ENCODE measurements around the gene YDJC.

The YDJC gene

DNA sequence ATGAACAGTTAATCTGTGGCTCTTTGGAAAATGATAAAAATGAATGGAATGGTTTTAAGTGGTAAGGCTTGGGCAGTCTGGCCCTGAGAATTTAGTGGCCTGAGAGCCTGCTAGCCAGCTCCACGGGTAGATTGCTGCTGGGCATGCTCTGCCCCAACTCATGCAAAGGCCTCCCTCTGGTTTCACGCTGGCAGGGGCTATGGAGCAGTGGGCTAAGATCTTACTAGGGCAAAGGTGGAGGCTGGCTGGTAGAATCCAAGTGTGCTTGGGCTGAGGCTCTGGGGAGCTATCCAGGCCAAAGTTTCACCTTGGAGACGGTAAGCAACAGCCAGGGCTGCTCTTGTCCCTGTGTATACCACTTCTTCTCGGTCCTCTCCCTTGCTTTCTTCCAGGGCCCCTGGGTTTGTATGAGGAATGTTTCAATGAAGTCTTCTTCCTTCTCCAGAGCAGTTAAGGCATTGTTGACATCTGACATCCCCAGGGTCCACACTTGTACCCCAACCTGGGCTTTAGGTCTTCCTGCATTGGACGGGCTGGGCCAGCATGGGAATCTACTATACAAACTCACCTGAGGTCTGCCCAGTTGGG, 34.9 kb downstream of the YDJC start:
- no peak overlapping the region for H3K27ac ChIP-seq
- TF ChIP-seq, protein P1, sequence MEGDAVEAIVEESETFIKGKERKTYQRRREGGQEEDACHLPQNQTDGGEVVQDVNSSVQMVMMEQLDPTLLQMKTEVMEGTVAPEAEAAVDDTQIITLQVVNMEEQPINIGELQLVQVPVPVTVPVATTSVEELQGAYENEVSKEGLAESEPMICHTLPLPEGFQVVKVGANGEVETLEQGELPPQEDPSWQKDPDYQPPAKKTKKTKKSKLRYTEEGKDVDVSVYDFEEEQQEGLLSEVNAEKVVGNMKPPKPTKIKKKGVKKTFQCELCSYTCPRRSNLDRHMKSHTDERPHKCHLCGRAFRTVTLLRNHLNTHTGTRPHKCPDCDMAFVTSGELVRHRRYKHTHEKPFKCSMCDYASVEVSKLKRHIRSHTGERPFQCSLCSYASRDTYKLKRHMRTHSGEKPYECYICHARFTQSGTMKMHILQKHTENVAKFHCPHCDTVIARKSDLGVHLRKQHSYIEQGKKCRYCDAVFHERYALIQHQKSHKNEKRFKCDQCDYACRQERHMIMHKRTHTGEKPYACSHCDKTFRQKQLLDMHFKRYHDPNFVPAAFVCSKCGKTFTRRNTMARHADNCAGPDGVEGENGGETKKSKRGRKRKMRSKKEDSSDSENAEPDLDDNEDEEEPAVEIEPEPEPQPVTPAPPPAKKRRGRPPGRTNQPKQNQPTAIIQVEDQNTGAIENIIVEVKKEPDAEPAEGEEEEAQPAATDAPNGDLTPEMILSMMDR (conservative IDR thresholded peaks at IDR 0.05) = no peak
- no peak for TF ChIP-seq ZFX (IDR thresholded peaks at IDR 0.05)

DNA sequence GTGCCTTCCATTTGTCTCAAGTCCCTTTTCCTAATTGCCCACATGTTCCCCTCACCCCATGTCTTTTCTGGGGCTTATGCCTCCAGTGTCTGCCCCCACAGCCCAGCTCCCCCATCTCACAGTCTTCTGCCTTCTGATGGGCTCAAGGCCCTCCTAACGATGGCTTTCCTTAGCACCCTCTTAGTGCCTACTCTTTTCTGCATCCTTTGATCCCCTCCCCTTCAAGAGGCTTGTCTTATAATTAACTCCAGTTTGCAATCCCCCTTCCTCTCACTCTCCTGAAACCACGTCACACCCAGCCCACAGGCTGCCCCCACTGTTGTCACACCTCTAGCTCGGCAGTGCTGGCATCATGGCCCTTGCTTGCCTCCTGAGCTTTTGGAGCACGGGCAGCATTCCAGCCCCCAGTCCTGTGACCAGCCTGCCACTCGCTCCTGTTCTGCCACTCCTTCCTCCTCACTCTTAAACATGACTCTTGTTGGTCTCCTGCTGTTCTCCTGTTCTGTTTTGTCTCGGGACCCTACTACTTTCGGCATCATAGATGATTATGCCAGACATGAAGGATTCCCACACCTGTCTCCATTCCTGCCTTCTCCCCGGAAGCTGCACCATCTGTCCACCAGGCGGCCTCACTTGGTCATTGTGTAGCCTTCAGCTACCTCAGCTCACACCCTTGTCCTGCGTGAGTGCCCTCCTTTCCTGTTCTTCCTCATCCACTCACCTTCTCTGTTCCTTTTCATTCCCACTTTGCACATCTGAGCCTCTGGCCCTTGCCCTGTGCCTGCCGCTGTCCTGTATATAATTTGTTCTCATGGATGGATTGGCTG, 36.2 kb downstream of the YDJC start:
- TF ChIP-seq ZFX (IDR thresholded peaks at IDR 0.05) = no peak
- TF ChIP-seq, protein P1 (conservative IDR thresholded peaks at IDR 0.05) = no peak
- H3K27ac ChIP-seq = peak overlapping the region; percentile 24

DNA sequence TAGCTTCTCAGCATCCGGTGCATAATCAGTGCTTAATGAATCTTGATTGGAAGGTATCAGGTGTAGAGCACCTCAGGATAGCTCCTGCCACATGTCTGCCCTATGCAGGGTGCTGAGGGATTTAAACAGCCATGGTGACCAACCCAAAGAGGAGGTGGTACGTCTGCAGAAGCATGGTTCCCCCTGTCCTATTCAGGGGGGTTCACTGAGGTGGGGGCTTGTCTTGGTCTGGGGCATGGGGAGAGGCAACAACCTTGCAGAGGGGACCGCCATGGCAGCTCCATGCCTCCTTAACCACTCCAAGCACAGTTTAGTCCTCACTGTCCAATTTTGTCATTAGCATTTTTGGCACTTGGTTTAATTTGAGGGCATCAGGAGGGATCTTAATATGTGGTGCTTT, 37.4 kb downstream of the YDJC start:
- no peak for TF ChIP-seq ZFX (IDR thresholded peaks at IDR 0.05)
- TF ChIP-seq, protein P1 (conservative IDR thresholded peaks at IDR 0.05) = no peak
- peak overlapping the region; percentile 22; the same call in 1 of the 2 replicates for H3K27ac ChIP-seq

DNA sequence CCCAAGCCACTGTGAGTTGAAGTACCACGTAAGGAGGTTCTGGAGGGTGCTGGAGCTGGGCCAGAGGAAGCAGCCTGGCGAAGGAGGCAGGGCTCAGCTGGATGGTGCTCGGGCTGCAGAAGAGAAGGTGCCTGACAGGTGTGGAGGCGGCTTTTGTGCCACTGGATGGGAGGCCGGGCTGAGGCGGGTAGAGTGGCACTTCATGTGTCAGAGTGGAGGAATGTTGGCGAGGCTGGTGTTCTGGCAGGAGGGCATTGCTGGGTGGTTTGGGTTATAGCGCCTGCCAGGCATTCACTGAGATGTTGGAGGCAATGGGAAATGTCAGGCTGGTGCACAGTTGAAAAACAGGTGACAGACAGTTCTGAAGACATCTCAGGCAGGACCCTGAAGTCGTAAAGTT, 38.1 kb downstream of the YDJC start:
- peak overlapping the region; percentile 22; the same call in 1 of the 2 replicates for H3K27ac ChIP-seq
- no peak for TF ChIP-seq ZFX (IDR thresholded peaks at IDR 0.05)
- TF ChIP-seq, protein P1 (conservative IDR thresholded peaks at IDR 0.05) = no peak

DNA sequence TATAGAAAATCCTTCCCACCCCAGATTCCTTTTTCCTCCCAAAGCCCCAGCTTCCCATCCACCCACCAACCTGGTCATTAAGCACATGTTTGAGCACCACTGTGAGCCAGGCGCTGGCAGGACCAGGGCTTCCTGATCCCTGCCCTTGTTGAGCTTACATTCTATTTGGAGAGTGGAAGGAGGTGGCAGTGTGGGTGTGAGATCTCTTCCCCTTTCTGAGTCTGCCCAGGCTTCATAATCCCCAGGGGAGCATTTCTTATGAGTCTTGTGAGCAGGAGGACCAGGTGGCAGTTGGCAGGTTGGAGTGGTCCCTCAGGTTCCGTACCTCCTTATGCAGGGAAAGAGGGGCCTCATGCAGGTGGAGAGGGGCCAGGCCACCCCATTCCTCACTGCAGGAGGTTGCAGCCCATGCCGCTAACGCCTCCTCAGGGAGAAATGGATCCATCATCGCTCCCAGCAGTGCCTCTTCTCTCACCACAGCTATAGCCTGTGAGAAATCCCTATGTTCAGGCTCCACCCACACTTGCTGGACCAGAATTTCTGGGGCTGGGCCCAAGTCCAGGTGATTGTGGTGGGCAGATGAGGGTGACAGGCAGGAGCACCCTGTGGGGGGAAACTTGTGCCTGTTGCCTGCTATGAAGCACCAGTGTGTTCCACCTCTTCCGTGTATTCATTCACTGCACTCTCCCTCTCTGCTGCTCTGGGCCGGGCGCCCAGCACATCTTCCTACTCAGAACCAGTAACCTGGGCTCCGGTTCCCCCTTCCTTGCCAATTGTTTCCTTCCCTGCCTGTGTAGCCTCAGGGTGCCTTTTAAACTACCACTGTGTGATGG, 38.8 kb downstream of the YDJC start:
- TF ChIP-seq ZFX (IDR thresholded peaks at IDR 0.05) = no peak
- TF ChIP-seq, protein P1 (conservative IDR thresholded peaks at IDR 0.05) = no peak
- H3K27ac ChIP-seq = peak overlapping the region; percentile 22

DNA sequence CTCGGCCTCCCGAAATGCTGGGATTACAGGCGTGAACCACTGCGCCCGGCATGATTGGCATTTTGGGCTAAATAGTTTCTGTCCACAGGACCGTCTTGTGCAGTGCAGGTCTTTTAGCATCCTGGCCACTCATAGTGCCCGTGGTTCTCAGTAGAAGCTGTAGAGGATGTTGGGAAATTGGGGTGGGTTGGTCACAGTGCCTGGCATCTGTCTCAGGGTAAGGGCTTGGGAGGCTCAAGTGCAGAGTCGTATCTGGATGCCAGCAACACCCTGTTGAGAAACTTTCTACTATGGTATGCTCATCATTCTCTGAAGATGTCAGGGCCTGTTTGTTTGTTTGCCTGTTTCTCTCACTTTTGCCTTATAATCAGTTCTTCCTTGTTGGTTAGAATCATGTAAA, 40.4 kb downstream of the YDJC start:
- no peak overlapping the region for H3K27ac ChIP-seq
- TF ChIP-seq ZFX (IDR thresholded peaks at IDR 0.05) = no peak
- TF ChIP-seq, protein P1 (conservative IDR thresholded peaks at IDR 0.05) = no peak

Measured in C4-2B (cell line).